Left ventricle myocardium inferior (tissue), 1 donor: ENCODE data around the gene SETBP1. TPM values are rescaled to one million over a fixed set of nuclear protein-coding genes. Genes with fewer than 3 reads are reported as not detected.
A peak's percentile ranks its signal among the peaks of the same experiment; 100 is the strongest.

Source experiments
- DNase-seq: peaks from one replicate; pipeline ENCODE4 v3.0.0-alpha.2; 2020
- H3K27ac ChIP-seq: fragments of 200-600 bp; replicated peaks from 2 replicates; pipeline ENCODE4 v1.8.0; 2021
- H3K27me3 ChIP-seq: fragments of 200-600 bp; 2 replicates; pipeline ENCODE4 v1.8.0; 2021; ENCODE audit warnings: low read depth
- H3K36me3 ChIP-seq: fragments of 200-600 bp; 2 replicates; pipeline ENCODE4 v1.8.0; 2021
- H3K4me1 ChIP-seq: fragments of 200-600 bp; 2 replicates; pipeline ENCODE4 v1.8.0; 2021
- H3K4me3 ChIP-seq: fragments of 200-600 bp; 2 replicates; pipeline ENCODE4 v1.8.0; 2021; ENCODE audit warnings: mild to moderate bottlenecking, moderate library complexity
- H3K9me3 ChIP-seq: fragments of 200-600 bp; replicated peaks from 2 replicates; pipeline ENCODE4 v1.8.0; 2021
- CTCF ChIP-seq: fragments of 200-600 bp; IDR thresholded peaks from 2 replicates; pipeline ENCODE4 v1.8.0; 2021; ENCODE audit warnings: antibody characterized with exemption, mild to moderate bottlenecking, borderline replicate concordance
- intact Hi-C: fragments of 100-400 bp; cut with micrococcal nuclease; formaldehyde crosslinking; loops from one replicate; pipeline ENCODE4 v1.11.0; 2022
- total RNA-seq: library from RNA; stranded (reverse); fragmentation: NEBNext Ultra II Directional; extraction: Animal tissue kit (Norgen Biotek cat#: 25700); gene quantifications from one replicate; pipeline ENCODE4 v1.2.1, GENCODE V29; 2021
- donor health status: DM: no; HTN: yes; CAD: no; lungs with severe emphysema.

Gene SETBP1
- total RNA-seq, 1 donor from 2014 or later, result 10.3 TPM

DNA sequence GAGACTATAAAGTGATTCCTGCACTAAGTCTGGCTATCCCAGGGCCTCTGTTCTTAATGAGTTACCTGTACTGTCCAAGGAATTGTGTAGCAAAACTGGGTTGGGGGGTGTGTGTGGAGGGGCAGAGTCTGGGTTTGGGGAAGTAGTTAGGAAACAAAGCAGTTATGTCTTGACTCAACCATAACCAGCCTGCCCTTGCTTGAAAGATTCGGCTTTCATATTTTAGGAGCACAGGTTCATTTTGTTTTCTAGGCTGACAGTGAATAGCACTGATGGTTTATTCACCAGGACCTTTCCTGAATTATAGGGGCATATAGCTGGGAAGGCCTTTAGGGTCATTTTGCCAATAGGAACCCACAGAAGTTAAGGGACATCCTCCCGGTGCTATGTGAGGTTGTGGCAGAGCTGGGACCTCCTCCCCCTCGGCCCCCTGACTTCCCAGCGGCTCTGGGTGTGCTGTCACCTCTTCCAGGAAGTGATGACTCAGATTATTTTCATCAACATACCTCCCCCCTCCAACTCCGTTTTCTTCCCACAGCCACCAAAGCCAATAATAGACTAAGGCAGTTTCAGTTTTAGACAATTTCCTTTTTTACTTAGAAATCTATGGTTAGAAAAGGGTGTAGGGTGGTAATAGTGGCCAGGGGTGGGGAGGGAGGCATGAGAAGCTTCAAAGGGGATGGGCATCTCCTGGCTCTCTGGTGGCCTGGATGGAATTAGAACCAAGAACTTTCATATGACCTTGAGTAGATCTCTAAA is 44.8 kb downstream of the SETBP1 start:
- H3K27me3 ChIP-seq, result no peaks in the 10 kb centered on the region
- H3K27ac ChIP-seq, result peak overlapping the region; percentile 68
- no peaks in the 10 kb centered on the region for H3K9me3 ChIP-seq
- no peak for DNase-seq
- no peaks in the 10 kb centered on the region for H3K36me3 ChIP-seq
- intact Hi-C loops, result no loop called here
- H3K4me3 ChIP-seq, result no peak overlapping the region
- TF ChIP-seq CTCF, result no peak
- H3K4me1 ChIP-seq, result peaks cover 37% of the 10 kb centered on the region

DNA sequence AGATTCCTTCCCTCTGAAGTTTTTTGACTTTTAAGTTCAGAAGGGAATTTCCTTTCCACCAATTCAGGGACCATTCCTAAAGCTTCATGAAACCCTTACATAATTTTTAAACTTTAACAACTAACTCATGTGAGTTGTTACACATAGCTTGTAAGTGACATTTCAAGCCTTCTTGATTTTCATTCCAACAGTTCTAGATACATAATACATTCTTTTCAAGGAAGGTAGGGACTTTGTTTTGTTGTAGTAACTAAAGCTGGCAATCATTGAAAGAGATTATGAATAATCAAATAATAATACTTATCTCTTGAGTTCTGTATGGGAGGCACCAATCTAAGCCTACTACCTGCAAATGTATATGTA is 45.4 kb downstream of the SETBP1 start:
- Histone ChIP-seq H3K4me1 (peaks cover 37% of the 10 kb centered on the region), H3K27ac (peak overlapping the region; percentile 68), H3K27me3 (no peaks in the 10 kb centered on the region), H3K36me3 (no peaks in the 10 kb centered on the region), H3K9me3 (no peaks in the 10 kb centered on the region), H3K4me3 (no peak overlapping the region)
- intact Hi-C loops, result no loop called here
- no peak for DNase-seq
- TF ChIP-seq CTCF, result no peak

GRCh38 chr18:44727291-44727690 is 46.6 kb downstream of the SETBP1 start:
- no peak for DNase-seq
- Histone ChIP-seq H3K27ac (peak overlapping the region; percentile 4), H3K4me1 (peaks cover 37% of the 10 kb centered on the region), H3K4me3 (no peak overlapping the region), H3K36me3 (no peaks in the 10 kb centered on the region), H3K9me3 (no peaks in the 10 kb centered on the region), H3K27me3 (no peaks in the 10 kb centered on the region)
- intact Hi-C loops, result no loop called here
- TF ChIP-seq CTCF, result no peak

DNA sequence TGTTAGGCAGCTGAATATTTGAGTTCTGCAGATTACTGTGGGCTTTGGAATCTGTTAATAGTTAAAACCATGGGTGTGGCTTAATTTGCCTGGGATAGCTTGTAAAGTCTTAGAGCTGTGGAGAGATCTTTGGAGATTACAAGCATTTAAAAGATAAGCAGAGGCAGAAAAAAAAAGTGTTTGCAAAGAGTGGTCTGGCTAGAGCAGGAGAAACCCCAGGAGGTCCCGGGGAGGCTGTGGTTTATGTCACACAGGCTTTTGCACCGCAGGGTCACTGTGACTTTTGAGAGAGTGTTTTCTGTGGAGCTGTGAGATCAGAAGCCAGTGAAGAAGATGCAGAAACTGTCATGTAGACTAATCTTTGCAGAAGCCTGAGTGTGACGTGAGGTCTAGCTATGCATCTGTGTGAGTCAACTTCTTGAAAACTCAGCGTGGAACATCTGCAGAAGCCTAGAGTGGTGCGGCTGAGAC is 49.0 kb downstream of the SETBP1 start:
- Histone ChIP-seq H3K36me3 (no peaks in the 10 kb centered on the region), H3K9me3 (no peaks in the 10 kb centered on the region), H3K4me1 (peaks cover 27% of the 10 kb centered on the region), H3K4me3 (no peak overlapping the region), H3K27me3 (no peaks in the 10 kb centered on the region), H3K27ac (no peak overlapping the region)
- DNase-seq, result no peak
- intact Hi-C loops, result no loop called here
- no peak for TF ChIP-seq CTCF

GRCh38 chr18:44730803-44731529 is 50.3 kb downstream of the SETBP1 start:
- Histone ChIP-seq H3K27ac (no peak overlapping the region), H3K4me1 (peaks cover 14% of the 10 kb centered on the region)

More at GRCh38 chr18:44730803-44731529, 50.3 kb downstream of the SETBP1 start:
- H3K4me3 ChIP-seq, result no peak overlapping the region
- no peaks in the 10 kb centered on the region for H3K36me3 ChIP-seq
- no peak for DNase-seq
- intact Hi-C loops, result no loop called here
- TF ChIP-seq CTCF, result no peak
- H3K27me3 ChIP-seq, result no peaks in the 10 kb centered on the region
- H3K9me3 ChIP-seq, result no peaks in the 10 kb centered on the region
